Measurements from ENCODE around the gene RPL7A. TPM values are rescaled to one million over a fixed set of nuclear protein-coding genes. Genes with fewer than 3 reads are reported as not detected.
"Not testable (repeated sequence)": the region's sequence is repeated elsewhere in the genome, so short reads cannot be mapped to it uniquely, and the experiment has no call there.

Gene RPL7A
- total RNA-seq, 1 donor from 2014 or later, result 2,220 TPM

- Mint-ChIP-seq H3K9me3 (peaks cover 10% of the 10 kb centered on the region), H3K36me3 (peaks cover 30% of the 10 kb centered on the region)
- no peak for TF ChIP-seq CTCF (IDR thresholded peaks at IDR 0.05; ENCODE audit: unreplicated experiment)
Observed at GRCh38 chr9:133331641-133332380, 16.2 kb upstream of the RPL7A start.

GRCh38 chr9:133332381-133332730 is 15.7 kb upstream of the RPL7A start:
- Mint-ChIP-seq H3K9me3 (peaks cover 10% of the 10 kb centered on the region), H3K27ac (no peak overlapping the region), H3K27me3 (ENCODE audit: low read depth) (no peaks in the 10 kb centered on the region), H3K4me1 (peaks cover 6% of the 10 kb centered on the region), H3K4me3 (no peak overlapping the region), H3K36me3 (peaks cover 30% of the 10 kb centered on the region)
- no peak for DNase-seq (ENCODE audit: low spot score in 2 of 2, unreplicated experiment in 2 of 2)
- no peak for TF ChIP-seq CTCF (IDR thresholded peaks at IDR 0.05; ENCODE audit: unreplicated experiment)

More at GRCh38 chr9:133331641-133332380, 16.2 kb upstream of the RPL7A start:
- Mint-ChIP-seq H3K27ac (no peak overlapping the region), H3K4me1 (peaks cover 6% of the 10 kb centered on the region), H3K4me3 (no peak overlapping the region), H3K27me3 (ENCODE audit: low read depth) (no peaks in the 10 kb centered on the region)
- DNase-seq (ENCODE audit: low spot score in 2 of 2, unreplicated experiment in 2 of 2), result no peak

GRCh38 chr9:133333011-133333410 is 15.0 kb upstream of the RPL7A start:
- Mint-ChIP-seq H3K27ac (no peak overlapping the region), H3K27me3 (ENCODE audit: low read depth) (no peaks in the 10 kb centered on the region), H3K4me3 (no peak overlapping the region), H3K4me1 (peaks cover 6% of the 10 kb centered on the region), H3K36me3 (peaks cover 30% of the 10 kb centered on the region), H3K9me3 (peaks cover 10% of the 10 kb centered on the region)
- DNase-seq (ENCODE audit: low spot score in 2 of 2, unreplicated experiment in 2 of 2), result no peak
- TF ChIP-seq CTCF (IDR thresholded peaks at IDR 0.05; ENCODE audit: unreplicated experiment), result no peak

- no peak overlapping the region for H3K27ac Mint-ChIP-seq
- peaks cover 6% of the 10 kb centered on the region for H3K9me3 Mint-ChIP-seq
- H3K4me3 Mint-ChIP-seq, result no peak overlapping the region
- no peak for DNase-seq (ENCODE audit: low spot score in 2 of 2, unreplicated experiment in 2 of 2)
- no peaks in the 10 kb centered on the region for H3K27me3 Mint-ChIP-seq (ENCODE audit: low read depth)
- TF ChIP-seq CTCF (IDR thresholded peaks at IDR 0.05; ENCODE audit: unreplicated experiment), result no peak
- peaks cover 6% of the 10 kb centered on the region for H3K4me1 Mint-ChIP-seq
- peaks cover 24% of the 10 kb centered on the region for H3K36me3 Mint-ChIP-seq
Observed at GRCh38 chr9:133333566-133333965, 14.5 kb upstream of the RPL7A start.

- TF ChIP-seq CTCF (IDR thresholded peaks at IDR 0.05; ENCODE audit: unreplicated experiment), result no peak
- peak overlapping the region; percentile 92 for H3K4me3 Mint-ChIP-seq
- peaks cover under 1% of the 10 kb centered on the region for H3K9me3 Mint-ChIP-seq
- H3K4me1 Mint-ChIP-seq, result peaks cover 6% of the 10 kb centered on the region
- no peaks in the 10 kb centered on the region for H3K27me3 Mint-ChIP-seq (ENCODE audit: low read depth)
- no peak for DNase-seq (ENCODE audit: low spot score in 2 of 2, unreplicated experiment in 2 of 2)
- H3K27ac Mint-ChIP-seq, result no peak overlapping the region
- H3K36me3 Mint-ChIP-seq, result peaks cover 18% of the 10 kb centered on the region
Observed at GRCh38 chr9:133334161-133334560, 13.9 kb upstream of the RPL7A start.

- DNase-seq (ENCODE audit: low spot score in 2 of 2, unreplicated experiment in 2 of 2); H3K9me3 Mint-ChIP-seq; H3K4me1 Mint-ChIP-seq; H3K27me3 Mint-ChIP-seq (ENCODE audit: low read depth): not testable (repeated sequence)
- peak overlapping the region; percentile 43 for H3K27ac Mint-ChIP-seq
- H3K4me3 Mint-ChIP-seq, result peak overlapping the region; percentile 92
- H3K36me3 Mint-ChIP-seq, result peaks cover 20% of the 10 kb centered on the region
Observed at GRCh38 chr9:133334888-133335287, 13.1 kb upstream of the RPL7A start.
